Breast epithelium (tissue), 4 donors: Measurements from ENCODE around the gene REV3L. TPM values are rescaled to one million over a fixed set of nuclear protein-coding genes. Genes with fewer than 3 reads are reported as not detected.

Source experiments
- DNase-seq, 2 donors: peaks; one replicate each; pipeline ENCODE4 v3.0.0-alpha.2; 2019; ENCODE audit warnings: low spot score in 2 of 2
- H3K27ac ChIP-seq, 2 donors: fragments of 200-600 bp; sonication (generic) in 1 of 2; one replicate each; pipeline ENCODE4 v1.5.1; 2016 to 2019; ENCODE audit warnings: mild to moderate bottlenecking in 1 of 2
- H3K27me3 ChIP-seq, 2 donors: fragments of 200-600 bp; sonication (generic) in 1 of 2; one replicate each; pipeline versions ENCODE4 v1.5.1 to v1.6.0; 2017 to 2019; ENCODE audit warnings: control low read depth in 1 of 2, mild to moderate bottlenecking in 1 of 2
- H3K36me3 ChIP-seq: fragments of 200-600 bp; one replicate; pipeline ENCODE4 v1.5.1; 2019
- H3K4me1 ChIP-seq, 2 donors: fragments of 200-600 bp; sonication (generic); one replicate each; pipeline ENCODE4 v1.5.1; 2016 to 2019; ENCODE audit warnings: control low read depth in 1 of 2
- H3K4me3 ChIP-seq, 3 donors: fragments of 200-600 bp; sonication (generic); 1 replicate in 2 of 3; 2 replicates in 1 of 3; pipeline ENCODE4 v1.5.1; 2016 to 2019; ENCODE audit warnings: mild to moderate bottlenecking in 3 of 3, moderate library complexity in 2 of 3
- H3K9me3 ChIP-seq, 2 donors: fragments of 200-600 bp; sonication (generic) in 1 of 2; one replicate each; pipeline ENCODE4 v1.5.1; 2016 to 2019; ENCODE audit warnings: control low read depth in 1 of 2
- CTCF ChIP-seq, 3 donors: fragments of 450-650 bp; IDR thresholded peaks; one replicate each; pipeline ENCODE4 v1.5.1; 2016 to 2017; ENCODE audit warnings: antibody characterized with exemption in 3 of 3, mild to moderate bottlenecking in 3 of 3, moderate library complexity in 3 of 3
- POLR2A ChIP-seq: fragments of 450-650 bp; IDR thresholded peaks from one replicate; pipeline ENCODE4 v1.6.1; 2016; ENCODE audit warnings: antibody characterized with exemption, mild to moderate bottlenecking, moderate library complexity
- POLR2AphosphoS5 ChIP-seq, 3 donors: sonication (generic); formaldehyde crosslinking; IDR thresholded peaks; one replicate each; pipeline ENCODE4 v1.6.1; 2017; ENCODE audit warnings: antibody characterized with exemption in 3 of 3
- intact Hi-C: fragments of 100-400 bp; cut with DNase I; formaldehyde crosslinking; loops from one replicate; pipeline ENCODE4 v1.15.1; 2023; ENCODE audit warnings: low total_unique reads
- total RNA-seq, 3 donors: library from RNA; depleted of rRNA; stranded (reverse); fragments of >200 nt; gene quantifications; one replicate each; pipeline ENCODE4 v1.1.0, GENCODE V29; 2016

The REV3L gene
- total RNA-seq, 3 donors from 2014 or later: 50.3 to 108 (median 82.3) TPM

DNA sequence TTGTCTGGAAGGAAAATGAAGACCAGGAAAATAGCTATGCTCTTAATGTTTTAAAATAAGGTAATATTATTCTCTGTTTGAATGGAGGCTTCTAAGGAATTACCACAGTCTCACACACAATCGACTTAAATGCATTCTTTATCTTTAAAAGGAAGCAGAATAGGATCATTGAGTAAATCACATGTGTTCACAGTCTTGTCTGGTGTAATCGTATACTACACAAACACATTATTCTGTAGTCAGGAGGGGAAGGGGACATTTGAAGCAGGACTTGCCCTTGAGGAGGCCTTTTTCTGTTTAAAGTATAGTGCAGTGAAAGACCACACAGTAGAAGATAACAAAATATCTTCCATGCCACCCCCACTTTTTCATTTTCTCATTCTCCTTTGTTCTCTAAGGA is 20.6 kb upstream of the REV3L start:
- no peak overlapping the region for H3K27ac ChIP-seq
- intact Hi-C loops: no loop called here
- H3K4me3 ChIP-seq: no peak overlapping the region

DNA sequence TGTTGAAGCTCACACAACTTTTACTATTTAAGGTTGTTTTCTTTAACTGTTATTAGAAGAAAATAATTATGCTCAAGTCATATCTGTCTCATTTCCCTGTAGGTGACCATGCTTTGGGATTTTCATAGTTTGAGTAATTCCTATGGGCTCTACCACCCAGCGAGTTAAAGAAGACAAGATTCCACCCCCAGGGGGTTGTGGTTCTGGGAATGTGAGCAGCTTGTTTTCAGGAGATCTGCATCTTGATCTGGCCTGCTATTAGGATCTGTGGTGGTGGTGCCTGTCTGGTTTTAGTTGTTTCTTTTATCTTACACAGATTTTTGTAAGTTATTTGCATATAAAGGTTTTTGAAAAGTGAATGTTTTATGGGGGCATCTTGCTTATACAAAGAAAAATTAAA is 20.2 kb upstream of the REV3L start:
- Histone ChIP-seq H3K9me3 (no peaks in the 10 kb centered on the region), H3K27me3 (no peaks in the 10 kb centered on the region), H3K27ac (no peak overlapping the region), H3K36me3 (no peaks in the 10 kb centered on the region), H3K4me3 (no peak overlapping the region), H3K4me1 (no peaks in the 10 kb centered on the region)
- no peak for DNase-seq
- intact Hi-C loops: no loop called here
- TF ChIP-seq POLR2AphosphoS5 (IDR thresholded peaks at IDR 0.05) (no peak), POLR2A (no peak), CTCF (IDR thresholded peaks at IDR 0.05) (no peak)

More for the DNA sequence above, 20.6 kb upstream of the REV3L start:
- no peaks in the 10 kb centered on the region for H3K36me3 ChIP-seq
- TF ChIP-seq POLR2AphosphoS5 (IDR thresholded peaks at IDR 0.05) (no peak), CTCF (IDR thresholded peaks at IDR 0.05) (no peak), POLR2A (no peak)
- no peaks in the 10 kb centered on the region for H3K27me3 ChIP-seq
- H3K9me3 ChIP-seq: no peaks in the 10 kb centered on the region
- no peaks in the 10 kb centered on the region for H3K4me1 ChIP-seq
- DNase-seq: no peak

- TF ChIP-seq POLR2A (no peak), CTCF (IDR thresholded peaks at IDR 0.05) (no peak), POLR2AphosphoS5 (IDR thresholded peaks at IDR 0.05) (no peak)
- no peak for DNase-seq
- Histone ChIP-seq H3K9me3 (no peaks in the 10 kb centered on the region), H3K4me1 (no peaks in the 10 kb centered on the region), H3K27ac (no peak overlapping the region), H3K36me3 (no peaks in the 10 kb centered on the region), H3K4me3 (no peak overlapping the region), H3K27me3 (no peaks in the 10 kb centered on the region)
- intact Hi-C loops: no loop called here
Observed at GRCh38 chr6:111502154-111502553, 19.1 kb upstream of the REV3L start.

GRCh38 chr6:111499269-111499793 is 16.3 kb upstream of the REV3L start:
- no peaks in the 10 kb centered on the region for H3K9me3 ChIP-seq
- intact Hi-C loops: no loop called here
- H3K27me3 ChIP-seq: no peaks in the 10 kb centered on the region
- no peak overlapping the region for H3K27ac ChIP-seq
- no peaks in the 10 kb centered on the region for H3K36me3 ChIP-seq
- no peak for TF ChIP-seq CTCF (IDR thresholded peaks at IDR 0.05)
- no peak for TF ChIP-seq POLR2A
- TF ChIP-seq POLR2AphosphoS5 (IDR thresholded peaks at IDR 0.05): no peak
- no peaks in the 10 kb centered on the region for H3K4me1 ChIP-seq
- no peak for DNase-seq
- H3K4me3 ChIP-seq: no peak overlapping the region

- Histone ChIP-seq H3K27ac (no peak overlapping the region), H3K9me3 (no peaks in the 10 kb centered on the region), H3K36me3 (no peaks in the 10 kb centered on the region), H3K4me3 (no peak overlapping the region), H3K4me1 (no peaks in the 10 kb centered on the region), H3K27me3 (no peaks in the 10 kb centered on the region)
- TF ChIP-seq POLR2AphosphoS5 (IDR thresholded peaks at IDR 0.05) (no peak), CTCF (IDR thresholded peaks at IDR 0.05) (no peak), POLR2A (no peak)
- intact Hi-C loops: no loop called here
- no peak for DNase-seq
Observed at GRCh38 chr6:111494951-111495635, 12.1 kb upstream of the REV3L start.
